Dendritic cell treated with granulocyte-macrophage colony-stimulating factor and Interleukin-4, amounts not matched to agents 40 ng/mL and 50 ng/mL, for 4 days (primary cell): ENCODE measurements around the gene E2F7.

Source experiments
- H3K27ac Mint-ChIP-seq: one replicate; pipeline ENCODE4 v1.8.0; 2022; ENCODE audit warnings: mild to moderate bottlenecking, mixed read lengths
- H3K27me3 Mint-ChIP-seq: one replicate; pipeline ENCODE4 v1.8.0; 2022; ENCODE audit warnings: mild to moderate bottlenecking, mixed read lengths
- H3K36me3 Mint-ChIP-seq: one replicate; pipeline ENCODE4 v1.8.0; 2022; ENCODE audit warnings: low read depth, mixed read lengths
- H3K4me1 Mint-ChIP-seq: one replicate; pipeline ENCODE4 v1.8.0; 2022; ENCODE audit warnings: low read depth, mixed read lengths
- H3K4me3 Mint-ChIP-seq: one replicate; pipeline ENCODE4 v1.8.0; 2022; ENCODE audit warnings: mild to moderate bottlenecking, moderate library complexity, mixed read lengths
- H3K9me3 Mint-ChIP-seq: one replicate; pipeline ENCODE4 v1.8.0; 2022; ENCODE audit warnings: mixed read lengths
- intact Hi-C: fragments of 100-400 bp; cut with micrococcal nuclease; formaldehyde crosslinking; loops from one replicate; pipeline ENCODE4 v1.15.0; 2022

Gene E2F7

DNA sequence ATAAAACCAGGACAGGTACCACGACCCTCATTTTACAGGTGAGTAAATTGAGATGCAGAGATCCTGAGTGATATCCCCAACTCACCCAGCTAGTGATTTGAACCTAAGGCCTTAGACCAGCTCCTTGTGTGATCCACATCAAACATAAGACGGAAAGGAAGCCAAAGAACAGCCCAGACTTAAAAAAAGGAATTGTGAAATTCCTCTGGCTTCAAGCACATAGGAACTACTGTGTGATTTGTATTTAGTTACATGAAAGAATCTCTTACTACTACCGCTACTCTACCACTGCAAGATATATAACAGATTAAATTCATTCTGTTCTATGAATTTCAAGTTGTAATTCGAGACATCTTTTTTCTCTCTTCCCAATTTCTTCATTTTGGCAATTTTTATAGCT lies 10.5 kb downstream of the E2F7 start:
- H3K9me3 Mint-ChIP-seq = no peaks in the 10 kb centered on the region
- no peak overlapping the region for H3K27ac Mint-ChIP-seq
- intact Hi-C loops = no loop called here
- H3K4me3 Mint-ChIP-seq = no peak overlapping the region
- no peaks in the 10 kb centered on the region for H3K36me3 Mint-ChIP-seq
- H3K4me1 Mint-ChIP-seq = peaks cover 2% of the 10 kb centered on the region
- H3K27me3 Mint-ChIP-seq = no peaks in the 10 kb centered on the region

- H3K4me3 Mint-ChIP-seq = no peak overlapping the region
- H3K27me3 Mint-ChIP-seq = no peaks in the 10 kb centered on the region
- H3K9me3 Mint-ChIP-seq = no peaks in the 10 kb centered on the region
- no peaks in the 10 kb centered on the region for H3K36me3 Mint-ChIP-seq
- no peak overlapping the region for H3K27ac Mint-ChIP-seq
- no peaks in the 10 kb centered on the region for H3K4me1 Mint-ChIP-seq
- intact Hi-C loops = no loop called here
Observed at GRCh38 chr12:77053259-77053658, 12.1 kb downstream of the E2F7 start.

- no peaks in the 10 kb centered on the region for H3K9me3 Mint-ChIP-seq
- H3K27ac Mint-ChIP-seq = no peak overlapping the region
- H3K4me1 Mint-ChIP-seq = no peaks in the 10 kb centered on the region
- H3K4me3 Mint-ChIP-seq = no peak overlapping the region
- H3K27me3 Mint-ChIP-seq = no peaks in the 10 kb centered on the region
- no peaks in the 10 kb centered on the region for H3K36me3 Mint-ChIP-seq
- intact Hi-C loops = no loop called here
Observed at GRCh38 chr12:77049767-77050353, 15.5 kb downstream of the E2F7 start.

DNA sequence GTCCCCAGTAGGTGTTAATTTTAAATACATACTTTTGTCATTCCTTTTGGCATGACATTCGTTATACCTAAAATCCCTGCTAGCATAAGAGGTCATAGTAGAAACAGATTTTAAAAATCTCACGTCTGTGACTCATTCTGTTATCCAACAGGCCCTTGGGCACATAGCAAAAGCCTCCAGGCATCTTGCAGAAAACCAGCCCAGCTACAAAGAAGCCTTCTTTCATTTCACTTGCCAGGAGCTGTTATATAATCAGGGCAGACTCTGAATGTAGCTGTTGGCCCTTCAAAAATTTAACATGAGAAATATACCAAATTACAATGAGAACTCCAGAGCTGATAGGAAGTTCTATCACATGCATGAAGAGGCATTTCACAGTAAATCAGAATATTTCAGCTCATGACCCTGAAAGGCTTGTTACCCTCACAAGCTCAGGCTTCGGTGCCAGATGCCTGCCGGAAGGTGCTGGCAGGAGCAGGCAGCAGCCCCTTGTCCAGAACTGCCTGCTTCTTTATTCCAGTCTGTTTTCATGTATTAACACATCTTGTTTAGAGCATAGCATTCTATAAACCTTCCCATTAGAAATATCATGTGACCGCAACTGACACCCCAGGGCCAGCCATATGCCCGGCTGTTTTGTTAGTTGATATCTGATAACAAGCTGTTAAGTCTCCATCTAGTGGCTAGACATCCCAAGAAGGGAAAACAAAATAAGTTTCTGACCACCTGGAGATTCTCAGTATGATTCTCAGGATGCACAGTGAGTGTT lies 17.8 kb downstream of the E2F7 start:
- Mint-ChIP-seq H3K9me3 (no peaks in the 10 kb centered on the region), H3K4me3 (no peak overlapping the region), H3K27ac (no peak overlapping the region), H3K27me3 (no peaks in the 10 kb centered on the region), H3K36me3 (no peaks in the 10 kb centered on the region), H3K4me1 (peaks cover 5% of the 10 kb centered on the region)
- intact Hi-C loops = no loop called here

GRCh38 chr12:77046468-77046867 lies 18.9 kb downstream of the E2F7 start:
- Mint-ChIP-seq H3K9me3 (no peaks in the 10 kb centered on the region), H3K27ac (no peak overlapping the region), H3K27me3 (no peaks in the 10 kb centered on the region), H3K4me1 (peaks cover 5% of the 10 kb centered on the region), H3K4me3 (no peak overlapping the region), H3K36me3 (no peaks in the 10 kb centered on the region)
- intact Hi-C loops = no loop called here

GRCh38 chr12:77045183-77045582 lies 20.2 kb downstream of the E2F7 start:
- no peaks in the 10 kb centered on the region for H3K9me3 Mint-ChIP-seq
- intact Hi-C loops = no loop called here

GRCh38 chr12:77044721-77045120 lies 20.6 kb downstream of the E2F7 start:
- intact Hi-C loops = no loop called here
- Mint-ChIP-seq H3K36me3 (no peaks in the 10 kb centered on the region), H3K4me1 (peaks cover 5% of the 10 kb centered on the region), H3K27ac (no peak overlapping the region), H3K9me3 (no peaks in the 10 kb centered on the region), H3K4me3 (no peak overlapping the region), H3K27me3 (no peaks in the 10 kb centered on the region)

More at GRCh38 chr12:77045183-77045582, 20.2 kb downstream of the E2F7 start:
- peaks cover 5% of the 10 kb centered on the region for H3K4me1 Mint-ChIP-seq
- no peaks in the 10 kb centered on the region for H3K27me3 Mint-ChIP-seq
- H3K36me3 Mint-ChIP-seq = no peaks in the 10 kb centered on the region
- H3K4me3 Mint-ChIP-seq = no peak overlapping the region
- no peak overlapping the region for H3K27ac Mint-ChIP-seq

DNA sequence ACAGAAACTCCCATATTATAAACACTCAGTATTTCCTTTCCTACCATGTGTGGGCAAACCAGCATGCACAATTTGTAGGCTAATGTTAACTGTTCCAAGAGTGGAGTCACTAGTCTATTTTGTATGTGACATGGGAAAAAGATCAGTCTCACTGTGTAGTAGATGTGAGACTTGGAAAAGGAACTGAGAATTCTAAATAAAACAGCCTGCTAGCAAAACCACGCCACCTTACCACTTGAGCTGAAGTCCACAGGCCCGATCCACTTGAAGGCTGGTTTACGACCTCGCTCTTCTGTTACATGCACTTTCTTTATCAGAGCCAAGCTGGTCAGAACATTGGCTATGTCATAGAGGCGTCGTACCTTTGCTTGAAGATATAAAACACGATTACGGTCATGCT lies 22.5 kb downstream of the E2F7 start:
- Mint-ChIP-seq H3K4me1 (peaks cover 5% of the 10 kb centered on the region), H3K36me3 (peaks cover 6% of the 10 kb centered on the region), H3K4me3 (no peak overlapping the region), H3K27ac (no peak overlapping the region), H3K27me3 (no peaks in the 10 kb centered on the region), H3K9me3 (peaks cover 8% of the 10 kb centered on the region)
- intact Hi-C loops = no loop called here

- Mint-ChIP-seq H3K27ac (no peak overlapping the region), H3K4me3 (no peak overlapping the region), H3K9me3 (peaks cover 8% of the 10 kb centered on the region), H3K36me3 (peaks cover 13% of the 10 kb centered on the region), H3K27me3 (no peaks in the 10 kb centered on the region), H3K4me1 (peaks cover 5% of the 10 kb centered on the region)
- intact Hi-C loops = no loop called here
Observed at GRCh38 chr12:77040231-77040630, 25.1 kb downstream of the E2F7 start.

DNA sequence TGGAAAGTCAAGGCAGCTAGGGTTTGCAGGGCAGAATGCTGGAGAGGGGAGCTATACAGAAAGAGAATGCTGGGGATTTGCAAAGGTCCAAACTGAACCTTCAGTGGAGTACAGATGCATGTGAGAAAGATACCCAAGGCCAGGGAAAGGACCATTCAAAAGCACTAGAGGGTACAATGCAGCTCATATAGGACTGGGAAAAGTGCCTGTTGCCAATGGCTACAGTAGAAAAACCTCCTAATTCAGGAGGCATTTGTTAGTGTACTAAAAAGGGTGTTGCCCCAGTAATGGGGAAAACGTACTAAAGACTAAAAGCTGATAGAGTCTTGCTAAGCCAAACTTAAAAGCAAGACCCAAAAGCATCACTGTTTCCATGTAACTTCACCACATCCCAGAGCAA lies 30.1 kb downstream of the E2F7 start:
- no peak overlapping the region for H3K27ac Mint-ChIP-seq
- no peak overlapping the region for H3K4me3 Mint-ChIP-seq
- H3K36me3 Mint-ChIP-seq = peaks cover 13% of the 10 kb centered on the region
- no peaks in the 10 kb centered on the region for H3K27me3 Mint-ChIP-seq
- intact Hi-C loops = no loop called here
- no peaks in the 10 kb centered on the region for H3K4me1 Mint-ChIP-seq
- H3K9me3 Mint-ChIP-seq = peaks cover 8% of the 10 kb centered on the region

DNA sequence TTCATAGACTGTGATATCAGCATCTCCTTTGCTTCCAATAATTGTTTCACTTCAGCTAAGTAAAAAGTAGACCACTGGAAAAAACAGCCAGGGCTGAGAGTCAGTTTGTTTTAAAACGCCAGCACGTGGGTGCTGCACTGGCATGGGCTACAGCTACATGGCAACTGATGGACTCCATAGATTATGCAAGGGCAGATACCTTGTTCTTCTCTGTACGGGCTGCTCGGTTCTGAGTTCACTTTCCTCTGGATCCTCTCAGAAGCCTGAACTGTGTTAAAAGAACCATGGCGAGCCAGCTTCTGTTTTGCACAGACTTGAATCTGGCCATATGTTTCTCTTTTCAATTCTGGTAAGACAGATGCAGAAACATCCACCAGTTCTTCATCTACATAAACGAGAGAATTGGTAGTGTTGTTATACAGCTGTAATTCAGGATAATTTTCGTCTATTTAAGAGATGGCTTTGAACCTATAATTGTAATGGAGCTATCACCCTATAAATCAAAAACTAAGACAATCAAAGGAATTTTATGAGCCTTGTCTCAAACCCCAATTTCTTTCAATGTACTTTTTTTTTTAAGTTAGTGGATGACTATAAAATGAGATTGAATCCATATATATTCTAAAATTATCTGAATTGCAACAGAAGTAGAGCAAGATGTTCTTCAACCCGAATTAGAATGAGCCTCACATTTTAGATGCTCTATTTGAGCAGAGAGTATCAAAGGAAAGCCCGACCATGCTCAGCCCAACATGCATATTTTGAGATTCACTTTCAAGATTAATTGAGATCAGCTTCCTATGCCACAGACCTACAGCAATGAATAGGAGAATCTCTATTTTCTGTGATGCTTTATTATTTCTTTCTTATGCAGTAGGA lies 31.5 kb downstream of the E2F7 start:
- peaks cover 7% of the 10 kb centered on the region for H3K36me3 Mint-ChIP-seq
- H3K4me3 Mint-ChIP-seq = no peak overlapping the region
- no peak overlapping the region for H3K27ac Mint-ChIP-seq
- intact Hi-C loops = no loop called here
- H3K9me3 Mint-ChIP-seq = peaks cover 8% of the 10 kb centered on the region
- H3K27me3 Mint-ChIP-seq = no peaks in the 10 kb centered on the region
- H3K4me1 Mint-ChIP-seq = no peaks in the 10 kb centered on the region

DNA sequence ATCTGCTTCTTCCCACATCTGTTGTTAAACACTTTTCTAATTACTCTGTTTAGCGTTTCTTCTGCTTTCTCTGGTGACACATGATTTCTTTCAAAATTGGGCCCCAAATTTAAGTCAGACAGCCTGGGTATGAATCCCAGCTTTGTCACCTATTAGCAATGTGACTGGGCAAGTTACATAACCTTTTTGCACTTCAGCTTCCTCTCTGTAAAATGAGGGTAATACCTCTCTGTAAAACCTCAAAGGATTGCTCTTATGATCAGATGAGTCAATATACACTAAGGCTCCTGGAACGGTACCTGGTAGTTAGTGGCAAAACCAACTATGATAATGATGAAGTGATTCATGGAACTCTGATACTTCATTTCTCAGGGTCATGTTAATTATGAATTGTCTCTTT lies 33.0 kb downstream of the E2F7 start:
- intact Hi-C loops = no loop called here
- Mint-ChIP-seq H3K27me3 (no peaks in the 10 kb centered on the region), H3K36me3 (peaks cover 4% of the 10 kb centered on the region), H3K9me3 (no peaks in the 10 kb centered on the region), H3K4me1 (no peaks in the 10 kb centered on the region), H3K4me3 (no peak overlapping the region), H3K27ac (no peak overlapping the region)

- H3K36me3 Mint-ChIP-seq = no peaks in the 10 kb centered on the region
- H3K4me3 Mint-ChIP-seq = no peak overlapping the region
- intact Hi-C loops = no loop called here
- H3K4me1 Mint-ChIP-seq = no peaks in the 10 kb centered on the region
- no peaks in the 10 kb centered on the region for H3K9me3 Mint-ChIP-seq
- H3K27ac Mint-ChIP-seq = no peak overlapping the region
- H3K27me3 Mint-ChIP-seq = no peaks in the 10 kb centered on the region
Observed at GRCh38 chr12:77031745-77032144, 33.6 kb downstream of the E2F7 start.

- H3K4me3 Mint-ChIP-seq = no peak overlapping the region
- H3K36me3 Mint-ChIP-seq = no peaks in the 10 kb centered on the region
- no peaks in the 10 kb centered on the region for H3K27me3 Mint-ChIP-seq
- no peak overlapping the region for H3K27ac Mint-ChIP-seq
- intact Hi-C loops = no loop called here
- no peaks in the 10 kb centered on the region for H3K9me3 Mint-ChIP-seq
- peaks cover 12% of the 10 kb centered on the region for H3K4me1 Mint-ChIP-seq
Observed at GRCh38 chr12:77025782-77026314, 39.5 kb downstream of the E2F7 start.
